ENCODE data around the gene NIP7.

DNA sequence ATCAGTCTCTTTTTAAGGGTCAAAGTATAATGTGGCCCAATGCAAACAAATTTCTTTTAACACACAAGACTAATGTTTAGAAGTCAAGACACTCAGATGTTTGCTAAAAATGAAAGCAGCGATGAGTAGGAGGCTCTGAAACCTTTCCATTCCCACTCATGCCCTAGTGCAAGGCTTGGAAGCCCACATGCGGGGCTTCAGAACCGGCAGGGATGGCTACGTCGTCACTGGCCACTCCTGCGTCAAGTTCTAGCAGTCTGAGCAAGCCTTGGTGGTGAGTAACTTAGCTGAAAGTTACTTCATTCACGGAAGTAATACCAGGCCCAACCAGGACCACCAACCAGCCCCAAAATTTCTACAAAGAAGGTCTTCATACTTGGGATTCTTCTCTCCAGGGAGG is 26.9 kb downstream of the NIP7 start:
- TF ChIP-seq POLR2A (IDR thresholded peaks at IDR 0.05), result no peak
- TF ChIP-seq CTCF (IDR thresholded peaks at IDR 0.05), result no peak

All from body of pancreas (tissue), 4 donors.